WTC11 (cell line): ENCODE results near the gene ABCB11.

Source experiments
- ARID4B ChIP-seq: sonication (generic); formaldehyde crosslinking; IDR thresholded peaks from 2 replicates; pipeline ENCODE4 v1.8.0; 2023; ENCODE audit warnings: missing genetic modification reagents, mild to moderate bottlenecking, borderline replicate concordance
- FOXK1 ChIP-seq: sonication (generic); formaldehyde crosslinking; IDR thresholded peaks from 2 replicates; pipeline ENCODE4 v1.8.0; 2022; ENCODE audit warnings: mild to moderate bottlenecking, moderate library complexity, missing genetic modification reagents
- IRF2 ChIP-seq: sonication (generic); formaldehyde crosslinking; IDR thresholded peaks from 2 replicates; pipeline ENCODE4 v1.8.0; 2022; ENCODE audit warnings: low read depth, missing genetic modification reagents, borderline replicate concordance
- NFE2L1 ChIP-seq: sonication (generic); formaldehyde crosslinking; IDR thresholded peaks from 2 replicates; pipeline ENCODE4 v1.8.1; 2023; ENCODE audit warnings: missing genetic modification reagents
- NR3C1 ChIP-seq: sonication (generic); formaldehyde crosslinking; conservative IDR thresholded peaks from 2 replicates; pipeline ENCODE4 v1.8.1; 2023; ENCODE audit warnings: low read depth, mild to moderate bottlenecking, missing genetic modification reagents
- SP1 ChIP-seq: sonication (generic); formaldehyde crosslinking; conservative IDR thresholded peaks from 2 replicates; pipeline ENCODE4 v1.8.1; 2022; ENCODE audit warnings: missing genetic modification reagents

GRCh38 chr2:168964251-168964807, 66.8 kb downstream of the ABCB11 start:
- TF ChIP-seq IRF2 (CRISPR knock-in tag) (no peak), NR3C1 (no peak), SP1 (CRISPR knock-in tag) (no peak), ARID4B (CRISPR knock-in tag) (no peak), FOXK1 (CRISPR knock-in tag) (no peak), NFE2L1 (no peak)
